ENCODE measurements around the gene ACADS.
A peak's percentile ranks its signal among the peaks of the same experiment; 100 is the strongest.

Gene ACADS

DNA sequence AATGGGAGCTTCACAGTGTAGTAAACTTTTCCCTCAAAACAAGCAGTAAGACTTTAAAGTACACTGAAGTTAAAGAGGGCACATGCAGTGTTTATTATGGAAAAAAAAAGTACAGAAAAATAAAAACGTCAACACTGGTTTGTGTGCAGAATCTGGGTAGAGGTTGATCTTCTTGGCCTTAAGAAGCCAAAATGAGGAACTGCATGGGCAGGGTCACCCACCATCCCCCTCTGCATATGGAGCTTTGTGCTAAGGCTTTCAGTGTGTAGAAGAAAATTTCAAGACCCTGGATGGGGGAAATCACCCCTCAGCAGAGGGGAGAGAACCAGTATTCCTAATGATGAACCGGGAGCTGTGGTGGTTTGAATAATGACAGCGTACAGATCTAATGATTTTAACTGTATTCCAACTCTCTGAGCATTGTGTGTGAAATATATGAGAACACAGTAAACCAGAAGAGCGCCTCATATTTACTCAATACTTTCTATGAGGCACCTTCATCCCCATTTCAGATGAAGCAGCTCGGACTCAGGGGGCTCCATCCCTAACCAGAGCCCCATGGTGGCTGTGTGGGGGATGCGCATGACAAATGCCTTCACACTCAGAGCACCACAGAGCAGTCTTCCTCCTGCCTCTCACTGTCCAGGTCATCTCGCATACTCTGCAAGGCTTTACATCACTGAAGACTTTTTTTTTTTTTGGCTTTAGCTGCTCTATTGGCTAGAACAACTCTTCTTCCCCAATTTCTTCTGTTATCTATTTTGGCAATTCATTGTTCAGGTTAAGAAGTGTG lies 33.4 kb downstream of the ACADS start:
- no peak for DNase-seq

DNA sequence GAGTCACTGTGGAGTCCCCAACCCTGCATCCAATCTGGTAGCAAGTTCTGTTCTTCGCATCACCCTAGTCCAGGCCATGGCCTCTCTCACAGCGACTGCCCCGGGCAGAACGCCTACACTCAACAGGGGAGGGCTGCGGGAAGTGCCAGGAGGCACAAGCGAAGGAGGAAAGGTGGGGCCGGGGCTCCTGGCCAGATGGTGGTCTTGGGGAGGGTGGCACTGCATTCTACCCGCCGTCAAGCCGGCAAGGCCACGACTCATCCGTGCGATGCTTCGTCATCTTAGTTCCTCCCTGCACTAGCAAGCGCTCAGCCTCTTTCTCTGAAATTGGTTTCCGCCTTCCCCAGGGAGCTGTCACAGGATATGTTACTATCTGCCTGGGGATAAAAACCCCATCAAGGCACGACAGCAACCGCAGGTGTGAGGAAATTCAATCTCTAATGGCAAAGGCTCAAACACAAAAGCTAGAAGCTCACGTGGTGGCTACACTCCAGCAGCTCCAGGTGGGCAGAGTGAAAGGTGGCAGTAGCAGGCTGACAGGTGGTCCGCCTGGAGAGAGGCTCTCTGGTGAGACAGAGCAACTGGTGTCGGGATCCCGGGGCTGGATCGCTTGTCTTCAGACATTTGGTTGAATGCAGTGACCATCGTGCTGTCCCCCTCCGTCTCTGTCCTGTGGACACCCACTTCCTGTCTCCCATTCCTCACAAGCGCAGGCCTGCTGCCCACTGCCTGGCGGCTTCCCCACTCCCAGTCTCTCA lies 34.1 kb downstream of the ACADS start:
- DNase-seq, result no peak

DNA sequence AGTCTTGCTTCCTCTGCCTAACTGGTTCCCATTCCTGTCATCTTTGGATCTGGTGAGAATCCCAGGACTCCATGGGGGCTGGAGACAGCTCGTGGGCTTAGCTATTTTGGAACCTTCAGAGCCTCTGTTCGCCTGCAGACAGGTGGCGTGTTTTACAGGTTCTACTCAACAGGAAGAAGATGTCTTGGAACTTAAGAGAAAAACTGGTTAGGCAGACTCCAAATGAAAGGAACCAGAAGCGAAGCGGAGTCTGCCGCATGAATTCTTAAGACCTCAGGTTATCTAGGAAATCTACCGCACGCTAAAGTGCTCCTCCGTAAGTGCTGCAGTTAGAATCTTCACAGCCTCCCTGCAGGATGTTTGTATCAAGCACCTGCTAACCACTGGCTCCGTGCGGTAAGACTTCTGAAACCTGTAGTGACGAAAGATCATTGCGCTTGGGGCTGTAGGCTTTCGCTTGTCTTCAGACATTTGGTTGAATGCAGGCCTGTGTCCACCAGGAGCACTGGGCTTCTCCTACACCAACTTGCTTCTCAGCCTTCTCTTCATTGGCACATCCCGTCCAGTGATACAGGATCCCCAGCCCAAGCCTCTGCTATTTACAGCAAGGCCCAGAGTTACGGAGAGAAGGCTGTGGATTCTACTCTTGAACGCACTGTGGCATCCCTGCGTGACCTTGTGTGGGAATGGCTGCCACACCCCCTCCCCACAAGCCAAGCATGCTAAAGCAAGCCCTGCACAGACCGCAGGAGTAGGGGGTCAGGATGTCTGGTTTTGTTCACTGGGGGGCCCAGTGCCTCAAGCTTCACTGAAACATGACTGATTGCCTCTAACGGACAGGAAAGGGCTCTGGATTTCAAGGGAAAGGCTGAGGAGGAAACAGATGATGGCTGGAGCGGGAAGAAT lies 35.0 kb downstream of the ACADS start:
- DNase-seq, result peak; percentile 62

DNA sequence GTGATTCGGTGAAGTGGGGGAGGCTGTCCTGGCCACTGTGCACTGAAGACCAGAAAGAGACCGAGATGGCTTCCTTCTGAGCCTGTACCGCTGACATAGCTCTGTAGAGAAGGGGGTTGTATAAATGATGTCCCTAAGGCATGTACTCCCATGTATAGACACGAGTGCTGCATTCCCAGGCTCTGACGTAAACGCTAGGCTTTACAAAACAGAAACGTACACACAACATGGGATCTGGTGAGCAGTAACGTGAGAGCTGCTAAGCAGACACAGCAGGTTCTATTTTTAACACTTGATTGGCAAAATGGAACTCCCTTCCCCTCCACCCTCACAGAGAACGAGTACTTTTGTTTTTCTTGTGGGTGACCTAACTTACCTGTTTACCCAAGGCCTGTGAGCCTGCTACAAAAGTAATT lies 35.9 kb downstream of the ACADS start:
- no peak for DNase-seq

DNA sequence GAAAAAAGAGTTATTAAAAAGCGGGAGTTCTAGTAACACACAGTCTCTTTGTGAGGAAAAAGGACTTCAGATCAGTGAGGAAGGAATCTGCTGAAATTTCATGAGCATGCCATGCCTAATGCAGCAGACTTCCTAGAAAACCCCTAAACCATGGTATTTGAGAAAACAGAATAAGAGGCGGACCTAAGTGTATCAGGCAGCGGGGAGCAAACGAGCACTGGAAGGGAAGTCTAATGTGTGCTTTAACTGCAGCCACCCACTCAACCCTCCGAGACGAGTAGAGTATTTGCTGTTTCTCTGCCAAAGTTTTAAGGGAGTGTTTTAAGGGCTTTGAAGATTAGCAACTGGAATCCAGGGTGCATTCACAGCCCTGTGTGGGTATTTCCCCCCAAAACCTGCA lies 36.5 kb downstream of the ACADS start:
- no peak for DNase-seq

DNA sequence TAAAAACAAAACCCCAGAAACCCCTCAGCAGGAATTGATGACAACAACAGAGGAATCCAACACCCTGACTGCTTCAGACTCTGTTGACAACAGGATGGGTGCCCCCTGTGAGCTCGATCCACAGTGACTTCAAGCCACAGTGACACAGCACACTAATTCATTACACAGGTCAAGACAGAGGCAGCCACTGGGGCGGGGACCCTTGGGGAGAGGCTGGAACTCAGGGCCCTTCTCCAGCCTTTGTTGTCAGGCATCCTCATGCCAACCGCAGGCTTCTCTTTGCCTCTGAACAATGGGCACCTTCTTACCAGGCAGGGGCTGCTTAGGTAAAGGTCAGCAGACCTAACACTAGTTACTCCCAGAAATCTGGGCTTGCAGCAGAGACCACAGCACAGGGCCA lies 37.6 kb downstream of the ACADS start:
- no peak for DNase-seq

DNA sequence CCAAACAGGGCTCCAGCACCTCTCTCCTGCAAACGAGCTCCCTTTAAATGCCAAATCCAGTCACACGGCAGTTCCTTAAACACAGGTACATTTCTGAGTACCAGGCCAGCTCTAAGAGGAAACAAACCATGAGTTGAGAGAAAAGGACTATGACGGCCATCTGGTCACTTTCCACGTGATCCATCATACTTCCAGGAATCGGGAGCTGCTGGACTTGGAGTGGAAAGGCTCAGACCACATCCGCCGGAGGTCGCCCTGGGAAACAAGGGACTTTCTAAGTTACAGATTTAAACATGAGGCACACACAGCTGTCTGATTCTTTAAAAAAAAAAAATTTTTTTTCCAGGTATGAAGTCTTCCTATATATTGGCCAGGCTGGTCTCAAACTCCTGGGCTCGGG lies 39.2 kb downstream of the ACADS start:
- no peak for DNase-seq

DNA sequence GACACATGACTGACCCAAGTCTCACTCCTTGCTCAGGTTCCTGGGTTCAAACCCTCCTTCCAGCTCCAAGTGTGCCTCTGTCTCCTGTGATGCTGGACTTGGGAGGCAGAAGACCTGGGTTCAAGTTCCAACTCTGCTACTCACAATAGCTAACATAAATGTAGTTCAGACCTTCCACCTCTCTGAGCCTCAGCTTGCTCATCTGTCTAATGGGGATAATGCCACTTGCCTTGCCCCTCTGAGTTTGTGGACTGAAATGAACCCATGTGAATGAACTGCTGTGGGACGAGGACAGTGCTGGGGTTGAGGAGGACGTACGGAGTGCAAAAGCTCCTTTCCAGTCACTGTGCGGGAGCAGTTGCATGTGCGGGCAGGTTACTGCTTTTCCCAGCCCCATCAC lies 40.9 kb downstream of the ACADS start:
- no peak for DNase-seq

DNA sequence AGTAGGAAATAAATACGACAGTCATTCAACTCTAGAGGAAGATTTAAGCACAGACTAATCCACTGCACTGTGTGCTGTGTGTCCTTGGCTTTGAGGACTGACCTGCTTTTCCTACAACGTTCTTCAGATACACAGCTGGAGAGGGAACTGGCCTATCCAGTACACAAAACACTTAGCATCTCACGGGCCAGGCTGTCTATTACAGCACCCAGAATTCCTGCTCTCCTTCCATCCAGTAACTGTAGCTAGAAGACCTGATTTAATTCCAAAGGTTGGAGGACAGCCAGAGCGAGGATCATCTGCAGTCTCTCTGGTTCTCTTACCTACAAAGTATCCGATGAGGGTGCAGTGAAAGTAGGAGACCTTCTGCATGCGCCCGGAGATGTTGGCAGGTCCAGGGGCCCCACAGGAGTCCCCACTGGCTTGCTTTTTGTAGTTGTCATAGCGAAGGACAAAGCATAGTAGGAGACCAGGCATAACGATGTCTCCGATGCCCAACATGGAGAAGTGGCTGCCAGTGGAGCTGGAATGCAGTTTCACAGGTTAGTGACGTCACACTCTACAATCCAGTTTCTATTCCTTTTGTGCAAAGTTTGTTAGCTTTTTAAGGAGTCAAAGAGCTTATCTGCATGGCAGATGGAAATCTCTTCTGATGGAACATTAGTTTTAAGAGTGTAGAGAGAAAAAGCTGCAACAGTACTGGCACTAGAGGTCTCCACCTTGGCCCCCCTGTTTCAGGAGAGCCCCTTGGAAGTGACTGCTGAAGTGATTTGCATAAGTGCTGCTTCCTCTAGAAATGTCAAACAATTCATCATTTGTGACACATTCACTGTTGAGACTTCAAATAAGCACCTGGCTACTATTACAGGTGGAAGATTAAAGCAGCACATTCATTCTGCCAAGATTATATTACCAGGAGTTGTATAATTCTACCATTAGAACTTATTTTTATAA lies 41.7 kb downstream of the ACADS start:
- no peak for DNase-seq

DNA sequence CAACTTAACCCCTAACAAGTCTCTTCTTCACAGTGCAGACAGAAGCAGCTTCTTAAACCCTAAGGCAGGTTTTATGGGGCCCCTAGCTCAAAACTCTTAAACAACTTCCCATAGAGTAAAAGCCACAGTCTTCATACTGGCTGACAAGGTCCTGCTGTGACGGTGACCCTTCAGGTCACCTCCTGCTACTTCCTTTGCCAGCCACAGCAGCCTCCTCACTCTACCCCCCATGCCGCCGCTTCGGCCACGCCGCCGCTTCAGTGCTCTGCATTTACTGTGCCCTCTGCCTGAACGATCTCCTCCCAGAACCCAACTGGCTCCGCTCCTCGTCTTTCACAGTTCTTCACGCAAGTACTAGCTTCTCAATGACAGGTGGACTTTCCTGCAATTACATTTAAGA lies 45.5 kb downstream of the ACADS start:
- no peak for DNase-seq

DNA sequence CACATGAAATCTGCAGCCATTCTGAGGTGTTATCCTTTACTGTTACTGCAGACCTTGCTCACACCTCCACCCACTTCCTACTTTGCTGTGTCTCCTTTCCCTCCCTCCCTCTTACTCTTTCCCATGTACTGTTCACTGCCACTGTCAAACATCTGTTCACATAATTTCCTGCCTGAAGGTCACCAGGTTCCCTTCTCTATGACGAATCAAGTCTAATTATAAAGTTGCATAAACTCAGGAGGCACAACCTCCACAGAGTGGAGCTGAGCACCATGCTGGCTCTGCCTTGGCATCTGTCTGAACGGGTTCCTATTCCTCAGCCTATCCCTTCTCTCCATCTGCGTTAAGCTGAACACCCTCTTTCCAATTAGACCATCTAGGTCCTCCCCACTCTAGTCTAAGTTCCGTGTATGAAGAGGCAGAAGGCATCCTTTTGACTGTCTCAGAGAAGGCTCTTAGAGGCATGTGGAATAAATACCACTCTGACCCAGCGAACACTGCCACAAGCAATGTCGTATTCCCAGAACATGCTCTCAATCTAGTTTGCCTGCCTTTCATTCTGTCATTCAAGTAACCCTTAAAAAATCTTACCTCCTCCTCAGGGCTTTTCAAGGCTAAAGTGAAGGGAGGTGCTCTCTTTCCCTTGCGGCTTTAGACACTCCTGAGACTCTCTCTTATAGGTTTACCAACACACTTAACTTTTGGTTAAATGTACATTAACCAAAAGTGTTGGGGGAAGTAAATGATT lies 48.7 kb downstream of the ACADS start:
- DNase-seq, result no peak

DNA sequence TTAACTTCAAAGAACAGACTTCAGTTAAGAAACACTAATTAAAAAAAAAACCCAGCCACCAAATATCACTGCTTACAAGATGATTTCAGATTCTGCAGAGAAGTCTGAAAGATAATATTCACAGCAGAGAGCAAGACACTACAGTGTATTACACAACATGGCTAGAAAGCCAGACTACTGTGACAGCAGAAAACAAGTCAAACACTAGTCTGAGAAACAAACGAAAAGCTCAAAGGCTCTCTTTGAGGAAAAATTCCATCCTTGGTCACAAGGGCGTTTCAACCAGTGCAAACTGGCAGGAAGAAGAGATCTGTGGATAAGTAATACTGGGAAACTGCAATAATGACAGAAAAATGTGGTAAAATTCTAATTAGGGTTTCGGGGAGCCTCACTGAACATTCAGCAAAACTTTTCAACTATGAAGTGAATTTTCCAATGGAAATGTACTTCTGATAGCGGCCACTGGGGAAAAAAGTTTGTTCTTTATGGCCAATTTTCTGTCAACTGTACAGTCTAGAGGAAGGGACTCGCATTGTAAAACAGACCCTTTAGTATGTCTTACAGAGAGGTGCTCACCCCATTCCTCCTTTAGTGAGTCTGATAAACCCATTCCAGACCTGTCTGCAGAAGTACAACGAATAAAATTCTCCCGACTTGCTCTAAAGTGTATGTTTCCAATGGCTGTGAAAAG lies 50.4 kb downstream of the ACADS start:
- no peak for DNase-seq

DNA sequence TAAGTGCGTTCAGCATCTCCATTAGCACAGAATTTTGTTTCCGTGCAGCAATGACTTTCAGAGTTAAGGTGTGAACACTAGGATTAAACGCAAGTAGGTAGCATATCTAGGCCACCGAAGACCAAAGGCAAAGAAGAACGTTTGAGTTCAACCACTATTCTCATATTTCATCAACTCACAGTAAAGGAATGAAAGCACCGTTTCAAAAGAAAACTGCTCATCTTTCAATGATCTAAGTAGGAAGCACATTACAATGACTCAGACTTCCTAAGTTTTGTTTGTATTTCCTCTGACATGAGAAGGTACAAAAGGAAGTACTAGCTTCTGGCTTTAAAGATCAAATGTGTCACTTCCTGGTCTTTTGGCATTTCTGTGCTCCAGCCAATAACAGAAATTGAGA lies 57.6 kb downstream of the ACADS start:
- DNase-seq, result no peak

DNA sequence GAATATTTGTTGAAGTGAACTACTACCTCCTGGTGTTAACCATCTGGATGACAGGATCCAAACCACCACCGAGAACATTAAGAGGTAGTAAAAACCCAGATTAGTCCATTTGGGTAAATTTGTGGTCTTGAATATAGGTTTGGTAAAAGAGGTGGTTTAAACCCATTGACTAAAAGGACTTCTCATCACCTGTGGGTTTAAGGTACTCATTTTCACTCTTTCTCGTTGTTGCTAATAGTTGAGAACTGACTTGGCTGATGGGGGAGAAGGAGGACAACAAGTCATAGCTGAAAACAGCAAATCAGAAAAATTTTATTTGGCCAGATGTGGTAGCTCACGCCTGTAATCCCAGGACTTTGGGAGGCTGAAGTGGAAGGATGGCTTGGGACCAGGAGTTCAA lies 59.2 kb downstream of the ACADS start:
- DNase-seq, result no peak

DNA sequence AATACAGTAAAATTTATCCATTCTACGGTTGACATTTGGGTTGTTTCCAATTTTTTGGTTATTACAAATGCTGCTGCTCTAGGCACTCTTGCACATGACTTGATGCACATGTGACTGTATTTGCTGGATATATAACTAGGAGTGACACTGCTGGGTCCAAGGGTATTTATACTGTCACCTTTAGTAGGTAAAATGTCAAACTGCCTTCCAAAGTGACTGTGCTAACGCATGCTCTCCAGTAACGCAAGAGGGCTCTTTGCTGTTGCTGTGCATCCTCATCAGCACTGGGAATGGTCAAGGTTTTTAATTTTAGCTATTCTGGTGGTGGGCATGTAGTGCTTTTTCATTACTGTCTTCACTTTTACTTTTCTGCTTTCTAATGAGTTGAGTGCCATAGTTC lies 62.3 kb downstream of the ACADS start:
- no peak for DNase-seq

All from central memory CD4-positive, alpha-beta T cell (primary cell).